IPS-NIHi11 (cell line): Measurements from ENCODE around the gene KRTAP5-4.
A peak's percentile ranks its signal among the peaks of the same experiment; 100 is the strongest.

Source experiments
- DNase-seq: peaks from one replicate; pipeline ENCODE4 v3.0.0; 2012; ENCODE audit warnings: mixed read lengths, low spot score

Gene KRTAP5-4

GRCh38 chr11:1572197-1573076, 49.5 kb downstream of the KRTAP5-4 start, which contains the start of gene DUSP8:
Gene DUSP8, minus strand, starts transcription at chr11:1572271. Its CDS starts 6,445 bp downstream, at chr11:1565826.
- peak; percentile 90 for DNase-seq

- DNase-seq, result no peak
These were observed 50.2 kb downstream of the KRTAP5-4 start for GRCh38 chr11:1571760-1572196.
